Measurements from ENCODE around the gene SEMA4B.

- TF ChIP-seq CTCF (IDR thresholded peaks at IDR 0.05): no peak
- peak; percentile 73 to 86 for TF ChIP-seq POLR2AphosphoS5 (IDR thresholded peaks at IDR 0.05)
Measured at GRCh38 chr15:90165659-90166489, 35.3 kb upstream of the SEMA4B start.
